GDM1 (cell line): ENCODE results near the gene UBAC1.
"Not testable (repeated sequence)": the region's sequence is repeated elsewhere in the genome, so short reads cannot be mapped to it uniquely, and the experiment has no call there.

ENCODE experiments used
- DNase-seq: peaks from one replicate; lab custom pipeline; 2025; lab: John Stamatoyannopoulos, UW

UBAC1 gene

DNA sequence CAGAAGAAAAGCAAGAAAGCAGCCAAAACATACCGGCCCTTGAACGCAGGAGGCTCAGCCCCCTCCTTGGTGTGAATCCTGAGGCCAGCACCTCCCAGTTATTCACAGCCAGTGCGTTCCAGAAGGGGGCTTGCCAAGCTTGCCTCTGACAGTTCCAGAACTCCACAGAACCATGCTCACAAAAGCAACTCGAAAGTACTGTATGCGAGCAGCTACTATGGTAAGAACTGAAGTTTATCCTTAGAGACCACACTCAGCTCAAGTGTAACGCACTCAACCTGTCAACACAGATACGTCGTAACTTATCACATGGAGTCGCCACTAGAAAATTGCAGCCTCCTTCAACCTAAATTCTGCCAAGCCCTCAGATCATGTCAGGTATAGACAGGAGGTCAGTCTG lies 1.4 kb downstream of the UBAC1 start:
- DNase-seq = no peak

DNA sequence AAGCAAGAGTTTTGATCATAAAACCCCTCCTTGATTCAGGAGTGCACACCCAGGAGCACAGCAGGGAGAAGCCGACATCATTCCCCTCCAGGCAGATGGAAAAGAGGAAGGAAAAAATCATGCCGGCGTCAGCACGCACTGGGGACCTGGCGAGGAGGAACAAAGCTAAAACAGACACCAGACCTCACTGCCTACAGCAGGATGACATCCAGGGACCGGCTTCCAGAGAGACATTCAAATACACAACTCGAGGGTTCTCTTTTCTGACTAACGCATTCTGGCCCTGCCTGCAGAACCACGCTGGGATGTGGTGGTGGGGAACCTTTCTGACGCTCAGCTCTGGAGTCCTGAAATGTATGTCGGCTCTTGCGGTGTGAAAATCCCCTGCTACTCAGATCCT lies 2.7 kb downstream of the UBAC1 start:
- DNase-seq = no peak

DNA sequence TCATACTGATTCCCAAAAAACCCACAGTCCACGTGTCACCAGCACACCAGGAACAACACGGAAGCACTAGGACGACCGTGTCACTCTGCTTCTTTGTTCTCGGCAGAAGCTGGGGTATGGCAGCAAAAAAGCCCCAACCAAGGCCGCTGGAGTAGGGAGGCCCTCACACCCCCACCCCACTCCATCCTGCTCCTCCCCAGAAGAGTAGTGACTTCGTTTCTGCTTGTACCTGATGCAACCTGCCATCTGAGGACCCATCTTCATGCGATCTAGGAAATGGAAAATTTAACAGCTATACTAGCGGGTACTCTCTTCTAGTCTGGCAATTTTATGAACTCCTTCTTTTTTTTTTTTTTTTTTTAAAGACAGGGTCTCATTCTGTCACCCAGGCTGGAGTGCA lies 3.7 kb downstream of the UBAC1 start:
- DNase-seq = no peak

DNA sequence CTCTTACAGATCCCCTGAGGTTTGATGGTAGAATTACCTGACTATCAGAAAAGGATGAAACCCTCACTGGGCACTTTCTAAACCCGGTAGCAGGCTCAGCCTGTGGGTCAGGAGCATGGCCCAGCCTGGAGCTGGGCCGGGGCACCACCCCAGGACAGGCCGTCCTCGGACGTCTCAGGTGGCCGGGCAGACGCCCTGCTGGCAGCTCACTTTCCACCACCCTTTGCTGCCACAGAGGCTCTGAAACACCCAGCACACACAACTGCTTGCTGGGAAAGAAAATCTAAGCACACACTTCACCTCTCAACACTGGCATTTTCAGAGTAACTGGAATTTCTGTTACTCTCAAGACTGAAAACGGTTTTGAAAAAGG lies 4.4 kb downstream of the UBAC1 start:
- no peak for DNase-seq

DNA sequence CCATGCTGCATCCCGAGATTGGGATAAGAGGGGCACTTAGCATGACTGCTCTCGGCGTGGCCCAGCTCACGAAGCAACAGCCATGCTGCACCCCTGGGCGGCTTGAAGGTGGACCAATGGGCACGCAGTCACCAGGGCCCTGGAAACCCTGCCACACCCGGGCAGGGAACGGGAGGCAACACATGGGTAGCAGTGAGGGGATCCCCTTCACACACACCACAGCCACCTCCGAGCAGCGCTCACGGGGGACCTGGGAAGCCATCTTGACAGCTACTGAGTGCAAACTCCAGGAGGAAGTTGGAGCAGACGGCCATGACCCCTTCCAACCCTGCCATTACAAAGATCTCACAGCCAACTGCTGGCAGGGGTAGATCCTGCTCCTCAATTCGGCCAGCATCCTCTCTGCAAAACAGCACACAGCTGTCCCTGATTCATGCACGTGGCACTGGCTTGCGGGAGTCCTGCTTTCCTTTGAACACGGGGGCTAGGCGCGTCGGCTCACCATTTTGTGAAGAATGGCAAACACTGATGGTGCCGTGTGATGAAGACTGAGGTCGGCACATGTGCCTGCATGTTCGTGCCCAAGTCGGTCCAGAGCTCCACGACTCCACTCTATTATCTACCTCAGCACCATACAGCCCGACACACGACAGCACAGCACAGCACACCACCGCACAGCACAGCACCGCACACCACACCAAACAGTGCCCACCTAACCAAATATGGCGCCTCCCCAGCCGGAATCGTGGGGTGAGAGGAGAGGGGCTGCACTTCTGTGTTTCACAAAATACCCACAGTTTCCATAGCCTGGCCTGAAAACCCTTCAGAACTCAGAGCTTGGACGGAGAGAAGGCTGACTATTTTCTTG lies 5.0 kb downstream of the UBAC1 start:
- no peak for DNase-seq

DNA sequence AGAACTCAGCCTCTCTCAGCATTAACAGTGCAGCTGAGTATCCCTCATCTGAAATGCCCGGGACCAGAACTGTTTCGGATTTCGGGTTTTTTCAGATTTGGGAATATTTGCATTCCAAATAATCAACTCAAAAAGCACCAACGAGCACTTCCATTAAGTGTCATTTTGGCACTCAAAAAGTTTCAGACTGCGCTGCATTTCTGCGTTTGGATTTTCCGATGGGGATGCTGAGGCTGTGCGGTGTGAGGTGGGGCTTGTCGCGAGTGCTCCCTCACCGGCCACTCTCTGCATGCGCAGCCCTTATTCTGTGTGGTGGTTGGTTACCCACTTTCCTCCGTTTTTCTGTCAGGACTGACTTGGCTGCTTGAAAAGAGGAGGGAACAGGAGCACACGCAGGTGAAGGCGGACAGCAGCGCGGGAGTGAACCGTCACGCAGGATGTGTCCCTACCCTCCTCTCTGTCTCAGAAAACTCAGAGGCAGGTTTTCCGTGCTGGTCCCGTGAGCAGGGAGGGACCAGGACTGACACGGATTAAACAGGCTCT lies 8.4 kb downstream of the UBAC1 start:
- no peak for DNase-seq

DNA sequence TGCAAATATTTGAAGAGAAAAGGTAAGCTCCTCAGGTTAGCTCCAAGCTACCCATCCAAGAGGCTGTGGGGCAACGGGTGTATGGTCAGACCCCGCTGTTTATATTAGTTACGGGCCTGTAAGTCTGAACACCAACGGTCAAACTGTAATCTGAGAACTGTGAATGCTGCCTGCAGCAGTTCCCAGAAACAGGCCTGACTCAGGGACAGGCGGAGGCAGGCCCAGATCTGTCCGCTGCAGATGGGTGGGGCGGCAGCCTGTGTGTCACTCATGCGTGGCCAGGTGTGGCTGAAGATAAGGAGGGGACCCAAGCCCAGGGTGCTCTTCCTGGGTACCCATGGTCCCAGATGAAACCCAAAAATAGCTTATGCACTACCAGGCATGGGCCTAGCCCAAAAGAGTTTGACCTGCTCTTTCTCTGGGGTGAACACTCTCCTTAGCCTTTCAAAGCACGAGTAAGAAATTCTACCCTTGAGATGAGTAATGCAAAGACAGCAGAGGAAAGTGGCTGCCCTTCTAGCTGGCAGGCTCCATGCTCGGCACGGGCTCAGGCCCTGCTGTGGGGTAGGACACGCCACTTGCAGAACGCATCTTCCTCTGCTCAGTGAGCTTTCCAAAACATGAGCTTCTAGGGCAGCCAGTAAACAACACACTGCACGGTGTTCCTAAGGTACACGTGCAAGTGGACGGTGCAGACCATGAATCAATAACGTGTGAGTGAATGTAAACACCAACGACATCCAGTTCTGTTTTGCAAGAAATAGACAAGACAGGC lies 9.1 kb downstream of the UBAC1 start:
- DNase-seq = no peak

DNA sequence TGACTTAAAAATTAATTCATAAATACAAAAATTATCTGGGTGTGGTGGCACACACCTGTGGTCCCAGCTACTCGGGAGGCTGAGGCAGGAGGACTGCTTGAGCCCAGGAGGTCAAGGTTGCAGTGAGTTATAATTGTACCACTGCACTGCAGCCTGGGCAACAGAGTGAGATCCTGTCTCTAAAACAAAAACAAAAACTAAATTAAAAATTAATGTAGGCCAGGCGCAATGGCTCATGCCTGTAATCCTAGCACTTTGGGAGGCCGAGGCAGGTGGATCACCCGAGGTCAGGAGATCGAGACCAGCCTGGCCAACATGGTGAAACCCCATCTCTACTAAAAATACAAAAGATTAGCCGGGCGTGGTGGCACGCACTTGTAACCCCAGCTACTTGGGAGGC lies 9.9 kb downstream of the UBAC1 start:
- DNase-seq = not testable (repeated sequence)

DNA sequence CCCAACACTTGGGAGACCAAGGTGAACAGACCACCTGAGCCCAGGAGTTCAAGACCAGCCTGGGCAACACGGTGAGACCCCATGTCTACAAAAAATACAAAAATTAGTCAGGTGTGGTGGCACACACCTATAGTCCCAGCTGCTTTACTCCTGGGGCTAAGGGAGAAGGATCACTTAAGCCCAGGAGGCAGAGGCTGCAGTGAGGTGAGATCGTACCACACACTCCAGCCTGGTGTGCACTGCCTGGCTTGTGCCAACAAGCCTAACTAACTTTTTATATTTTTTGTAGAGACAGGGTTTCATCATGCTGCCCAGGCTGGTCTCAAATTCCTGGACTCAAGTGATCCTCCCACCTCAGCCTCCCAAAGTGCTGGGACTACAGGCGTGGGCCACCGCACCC lies 10.3 kb downstream of the UBAC1 start:
- DNase-seq = not testable (repeated sequence)

DNA sequence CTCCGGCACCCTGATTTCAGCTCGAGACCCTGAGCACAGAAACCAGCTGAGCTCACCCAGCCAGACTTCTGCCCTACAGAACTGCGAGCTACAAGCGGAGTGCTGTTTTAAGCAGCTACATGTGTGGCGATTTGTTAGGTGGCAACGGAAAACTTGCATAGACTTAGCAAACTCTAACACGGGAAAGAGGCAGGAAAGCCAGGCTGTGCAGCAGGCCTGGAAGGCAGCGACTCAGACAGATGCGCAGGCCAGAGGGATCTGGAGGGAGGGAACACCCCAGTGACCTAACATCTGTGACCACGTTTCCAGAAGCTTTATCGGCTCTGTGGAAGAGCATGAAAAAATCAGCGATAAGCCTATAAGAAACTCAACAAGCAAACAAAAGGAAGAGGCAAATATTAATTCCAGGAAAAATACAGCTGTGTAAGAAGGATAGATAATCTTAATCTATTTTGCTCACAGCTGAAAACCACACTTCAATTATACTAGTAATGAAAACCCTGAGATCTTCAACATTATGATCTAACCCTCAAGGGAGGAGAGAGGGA lies 11.0 kb downstream of the UBAC1 start:
- DNase-seq = no peak

DNA sequence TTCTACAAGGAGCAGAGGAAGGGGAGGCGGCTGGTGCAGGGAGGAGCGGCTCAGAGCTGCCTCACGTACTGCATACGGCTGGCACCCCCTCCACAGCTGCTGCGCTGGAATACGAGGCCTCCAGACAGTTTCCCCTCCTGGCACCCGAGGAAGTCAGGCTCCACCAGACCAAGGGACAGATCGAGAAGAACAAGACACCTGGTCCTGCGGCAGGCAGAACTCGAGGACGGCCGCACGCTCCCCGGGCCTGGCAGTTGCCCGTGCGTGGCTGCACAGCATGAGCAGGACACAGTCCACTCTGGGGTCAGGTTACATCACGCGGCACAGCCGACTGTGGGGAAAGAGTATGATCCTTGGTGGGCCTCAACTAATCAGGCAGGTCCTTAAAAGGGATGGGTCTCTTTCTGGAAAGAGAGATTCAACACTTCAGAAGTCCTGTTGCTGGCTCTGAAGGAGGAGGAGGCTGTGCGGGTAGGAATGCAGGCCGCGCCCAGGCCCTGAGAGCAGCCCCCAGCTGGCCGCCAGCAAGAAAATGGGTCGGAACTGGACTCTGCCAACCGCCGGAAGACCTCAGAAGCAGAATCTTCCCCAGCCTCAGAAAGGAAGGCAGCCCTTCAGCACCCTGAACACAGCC lies 11.6 kb downstream of the UBAC1 start:
- no peak for DNase-seq

DNA sequence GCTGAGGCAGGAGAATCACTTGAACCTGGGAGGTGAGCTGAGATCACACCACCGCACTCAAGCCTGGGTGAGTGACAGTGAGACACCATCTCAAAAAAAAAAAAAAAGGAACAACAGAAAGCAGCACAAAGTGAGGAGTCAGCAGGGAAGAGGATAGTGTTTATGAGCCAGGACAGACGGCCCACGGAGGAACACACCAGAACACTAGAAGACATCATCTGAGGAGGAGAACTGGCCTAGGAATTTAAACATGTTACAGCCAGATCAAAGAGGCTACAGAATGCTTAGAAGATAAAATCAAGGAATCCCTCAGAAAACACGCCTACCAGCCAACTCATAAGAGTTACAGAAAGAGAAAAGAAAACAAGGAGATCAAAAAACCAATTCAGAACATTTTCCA lies 12.2 kb downstream of the UBAC1 start:
- no peak for DNase-seq

DNA sequence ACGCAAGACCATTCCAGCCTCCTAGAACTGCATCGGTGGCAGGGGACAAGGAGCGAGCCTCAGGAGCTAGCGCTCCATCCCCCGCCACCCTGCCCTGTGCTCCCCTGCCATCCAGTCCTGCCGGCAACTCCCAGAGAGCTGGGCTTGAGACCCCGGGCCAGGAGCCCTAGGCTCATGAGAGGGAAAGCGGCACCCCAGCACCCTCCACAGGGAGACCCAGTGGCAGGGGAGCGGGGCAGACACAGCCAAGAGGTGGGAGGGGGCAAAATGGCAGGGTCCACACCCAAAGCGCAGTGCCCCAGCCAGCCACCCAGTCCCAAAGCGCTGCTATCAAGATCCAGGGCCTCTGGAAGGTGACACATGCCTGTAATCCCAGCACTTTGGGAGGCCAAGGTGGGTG lies 12.7 kb downstream of the UBAC1 start:
- no peak for DNase-seq

DNA sequence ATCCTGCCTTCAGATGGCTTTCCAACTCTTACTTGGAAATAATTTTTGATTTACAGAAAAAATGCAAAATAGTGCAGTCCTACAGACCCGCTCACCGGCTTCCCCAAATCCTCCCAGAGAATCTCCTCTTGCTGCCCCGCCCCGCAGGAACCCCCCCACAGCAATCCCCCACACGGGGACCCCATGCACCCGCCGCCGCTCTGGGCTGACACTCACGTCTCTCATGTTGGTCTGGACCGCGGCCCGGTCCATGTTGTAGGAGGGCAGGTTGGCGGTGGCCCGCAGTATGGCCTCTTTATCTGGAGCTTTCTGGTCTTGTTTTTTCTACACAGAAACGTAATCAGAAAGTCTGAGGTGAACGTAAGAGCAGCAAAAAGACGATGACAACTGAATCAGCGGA lies 13.6 kb downstream of the UBAC1 start:
- DNase-seq = no peak

DNA sequence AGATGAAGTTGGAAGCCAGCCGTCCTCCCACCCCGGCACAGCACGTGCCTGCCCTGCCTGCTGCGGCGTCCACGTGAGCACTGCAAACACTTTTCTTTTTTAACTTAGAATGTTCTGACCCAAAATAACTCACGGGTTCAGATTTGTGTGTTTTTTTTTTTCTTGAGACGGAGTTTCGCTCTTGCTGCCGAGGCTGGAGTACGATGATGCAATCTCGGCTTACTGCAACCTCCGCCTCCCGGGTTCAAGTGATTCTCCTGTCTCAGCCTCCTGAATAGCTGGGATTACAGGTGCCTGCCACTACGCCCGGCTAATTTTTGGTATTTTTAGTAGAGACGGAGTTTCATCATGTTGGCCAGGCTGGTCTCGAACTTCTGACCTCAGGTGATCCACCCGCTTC lies 14.1 kb downstream of the UBAC1 start:
- not testable (repeated sequence) for DNase-seq

DNA sequence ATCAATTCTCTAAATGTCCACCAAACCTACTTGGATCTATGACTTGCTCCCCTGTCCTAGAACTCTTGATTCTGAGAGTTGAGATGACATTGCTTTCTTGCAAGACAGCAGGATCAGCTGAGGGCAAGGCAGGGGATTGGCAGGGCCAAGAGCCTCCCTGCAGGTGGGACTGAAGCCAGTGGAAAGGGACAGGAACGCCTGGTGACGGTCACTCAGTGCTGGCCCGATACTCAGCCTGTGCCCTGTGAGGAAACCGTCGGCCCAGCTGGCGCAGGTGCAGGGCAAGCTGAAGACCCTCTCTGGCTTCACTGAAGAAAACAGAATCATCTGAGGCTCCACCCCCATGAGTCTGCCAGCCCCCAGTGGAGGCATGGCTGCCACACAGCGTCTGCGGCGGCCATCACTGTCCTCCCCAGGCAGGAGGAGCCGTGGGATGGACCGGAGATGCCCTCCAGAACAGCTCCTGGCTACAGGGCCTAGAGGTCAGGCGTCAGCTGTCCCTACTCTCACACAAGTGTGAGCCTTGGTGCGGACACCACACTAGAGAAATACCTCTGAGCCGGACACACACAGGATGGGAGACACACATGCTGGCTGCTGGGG lies 14.7 kb downstream of the UBAC1 start:
- no peak for DNase-seq

DNA sequence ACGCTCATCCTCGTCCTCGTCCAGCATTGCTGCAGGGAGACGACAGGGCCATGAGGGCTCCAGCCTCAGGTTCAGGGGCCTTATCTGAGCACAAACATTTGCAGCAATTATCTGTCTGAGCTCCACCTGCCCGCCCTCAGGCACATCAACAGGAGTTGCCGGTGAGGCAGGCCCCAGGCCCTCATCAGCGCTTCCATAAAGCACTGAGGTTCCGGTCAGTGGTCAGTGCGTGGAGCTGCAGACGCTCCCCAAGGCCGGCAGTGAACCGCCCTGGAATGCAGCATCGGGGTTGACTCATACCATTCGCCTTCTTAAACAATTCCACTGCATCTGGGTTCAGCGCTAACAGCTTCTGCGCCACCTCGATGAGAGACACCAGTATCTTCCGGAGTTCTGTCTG lies 15.2 kb downstream of the UBAC1 start:
- DNase-seq = no peak

DNA sequence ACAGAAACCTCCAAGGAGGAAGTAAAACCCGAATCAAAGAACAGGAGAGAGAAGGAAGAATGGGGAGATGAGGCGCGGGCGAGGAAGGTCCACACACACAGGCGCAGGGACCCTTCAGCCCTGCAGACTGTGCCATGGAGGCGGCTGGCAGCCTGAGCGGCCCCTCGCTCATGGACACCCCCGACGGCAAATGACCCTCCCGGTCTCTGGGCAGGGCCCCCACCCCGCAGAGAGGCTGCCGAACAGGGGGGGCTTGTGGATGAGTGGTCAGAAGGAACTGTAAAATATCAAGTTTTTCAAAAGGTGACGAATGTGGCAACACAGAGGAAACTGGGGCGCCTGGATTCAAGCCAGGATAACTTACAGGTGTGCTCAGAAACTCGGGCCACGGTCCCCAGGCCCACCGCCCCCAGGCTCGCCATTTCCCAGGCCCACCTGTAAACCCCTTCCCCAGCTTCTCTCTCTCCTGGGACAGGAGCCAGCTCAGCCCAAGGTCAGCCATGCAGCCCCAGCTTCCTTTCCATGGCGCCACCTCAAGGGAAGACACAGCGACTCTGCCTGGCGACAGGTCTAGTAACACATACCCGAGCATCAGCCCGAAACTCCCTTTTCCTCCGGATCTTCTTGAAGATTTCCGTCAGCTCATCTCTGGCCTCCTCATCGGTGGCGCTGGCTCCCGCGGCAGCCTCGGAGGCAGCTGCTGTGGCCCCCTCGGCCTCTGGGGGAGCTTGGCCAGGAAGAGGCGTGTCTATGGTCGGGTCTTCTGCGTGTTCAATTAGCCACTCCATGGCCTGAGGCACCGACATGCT lies 16.5 kb downstream of the UBAC1 start:
- DNase-seq = no peak

DNA sequence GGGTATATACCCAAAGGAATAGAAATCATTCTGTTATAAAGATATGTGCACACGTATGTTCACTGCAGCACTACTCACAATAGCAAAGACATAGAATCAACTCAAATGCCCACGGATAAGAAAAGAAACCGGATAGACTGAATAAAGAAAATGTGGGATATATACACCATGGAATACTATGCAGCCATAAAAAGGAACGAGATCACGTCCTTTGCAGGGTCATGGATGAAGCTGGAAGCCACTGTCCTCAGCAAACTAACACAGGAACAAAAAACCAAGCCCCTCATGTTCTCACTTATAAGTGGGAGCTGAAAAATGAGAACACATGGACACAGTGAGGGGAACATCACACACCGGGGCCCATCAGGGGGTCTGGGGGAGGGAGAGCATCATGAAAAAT lies 17.6 kb downstream of the UBAC1 start:
- not testable (repeated sequence) for DNase-seq

DNA sequence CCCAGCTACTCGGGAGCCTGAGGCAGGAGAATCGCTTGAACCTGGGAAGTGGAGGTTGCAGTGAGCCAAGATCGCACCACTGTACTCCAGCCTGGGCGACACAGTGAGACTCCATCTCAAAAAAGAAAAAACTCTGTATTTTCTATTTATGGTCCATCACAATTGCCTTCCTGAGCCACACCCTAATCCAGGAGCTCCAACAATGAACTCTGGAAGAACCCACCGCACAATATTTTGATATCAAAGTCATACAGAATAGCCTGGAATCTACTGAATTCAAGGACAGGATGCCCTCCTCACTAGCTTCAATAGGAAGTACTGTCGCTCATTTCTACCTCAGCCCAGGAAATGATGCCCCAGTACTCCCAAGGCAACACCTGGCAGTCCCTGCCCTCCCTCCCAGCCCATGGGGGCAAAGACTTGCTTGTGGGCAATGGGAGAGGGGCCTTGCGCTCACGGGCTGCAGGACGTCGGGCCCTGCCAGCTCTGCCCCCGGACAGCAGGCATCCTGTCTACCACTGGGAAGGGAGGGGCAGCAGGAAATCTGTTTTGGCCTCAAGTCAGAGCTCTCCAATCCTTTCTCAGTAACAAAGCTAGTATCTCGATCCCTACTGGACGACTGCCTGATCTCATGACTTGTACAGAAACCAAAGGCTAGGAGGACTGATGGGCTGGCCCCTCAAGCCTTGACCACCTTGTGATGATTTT lies 19.7 kb downstream of the UBAC1 start:
- DNase-seq = no peak
